ENCODE data around the gene OPHN1.

- TF ChIP-seq GATA3 (IDR thresholded peaks at IDR 0.05; ENCODE audit: low read depth, low read length) (no peak), GATA2 (IDR thresholded peaks at IDR 0.05; ENCODE audit: low read depth, low read length) (no peak)
These were observed 372.6 kb downstream of the OPHN1 start for GRCh38 chrX:68060506-68061205.

Data from SH-SY5Y (cell line).